NCI-H345 treated with DMSO at 0.1 percent for 48 hours (cell line): Measurements from ENCODE around the gene JPH4.

Experiments used
- DNase-seq: peaks from one replicate; lab custom pipeline; 2025; ENCODE audit not compliant: unreplicated experiment; lab: John Stamatoyannopoulos, UW

Gene JPH4

GRCh38 chr14:23564876-23565275 lies 13.7 kb downstream of the JPH4 start:
- DNase-seq, result no peak

GRCh38 chr14:23564181-23564812 lies 14.3 kb downstream of the JPH4 start:
- DNase-seq, result no peak

- no peak for DNase-seq
Observed at GRCh38 chr14:23563473-23564180, 15.0 kb downstream of the JPH4 start.

GRCh38 chr14:23562822-23563472 lies 15.6 kb downstream of the JPH4 start:
- DNase-seq, result peak; percentile 45

- DNase-seq, result no peak
Observed at GRCh38 chr14:23561873-23562821, 16.4 kb downstream of the JPH4 start.

- DNase-seq, result no peak
Observed at GRCh38 chr14:23561259-23561658, 17.3 kb downstream of the JPH4 start.

- no peak for DNase-seq
Observed at GRCh38 chr14:23559926-23560520, 18.6 kb downstream of the JPH4 start.

GRCh38 chr14:23559010-23559925 lies 19.3 kb downstream of the JPH4 start:
- DNase-seq, result peak; percentile 32

- DNase-seq, result no peak
Observed at GRCh38 chr14:23558346-23559009, 20.1 kb downstream of the JPH4 start.

GRCh38 chr14:23557946-23558345 lies 20.6 kb downstream of the JPH4 start:
- no peak for DNase-seq

- no peak for DNase-seq
Observed at GRCh38 chr14:23557521-23557920, 21.1 kb downstream of the JPH4 start.

GRCh38 chr14:23556700-23557440 lies 21.7 kb downstream of the JPH4 start:
- DNase-seq, result no peak

GRCh38 chr14:23555882-23556699 lies 22.5 kb downstream of the JPH4 start, which contains the start of gene THTPA:
TSS of gene THTPA (plus strand) at chr14:23556271. CDS start at chr14:23556758, 487 bp downstream.
- peak; percentile 81 for DNase-seq

GRCh38 chr14:23555533-23555881 lies 23.1 kb downstream of the JPH4 start:
- no peak for DNase-seq

- peak; percentile 90 for DNase-seq
Observed at GRCh38 chr14:23551266-23552028, 27.1 kb downstream of the JPH4 start, which contains the start of gene ZFHX2. TSS of gene ZFHX2 (minus strand) at chr14:23551765. CDS start at chr14:23535325, 16,440 bp downstream.

- DNase-seq, result no peak
Observed at GRCh38 chr14:23550812-23551265, 27.8 kb downstream of the JPH4 start.
